GF-D8 (cell line): ENCODE data around the gene APCDD1.
"Not testable (repeated sequence)": the region's sequence is repeated elsewhere in the genome, so short reads cannot be mapped to it uniquely, and the experiment has no call there.

Experiments used
- DNase-seq: peaks from one replicate; lab custom pipeline; 2025; lab: John Stamatoyannopoulos, UW

Gene APCDD1

GRCh38 chr18:10525697-10526560 is 71.5 kb downstream of the APCDD1 start, which contains the start of gene NAPG:
TSS of gene NAPG (plus strand) at chr18:10526027. CDS start at chr18:10526103, 76 bp downstream.
- DNase-seq, result peak; percentile 87

- no peak for DNase-seq
These were observed 72.1 kb downstream of the APCDD1 start for GRCh38 chr18:10526561-10526949.

GRCh38 chr18:10528439-10528838 is 74.0 kb downstream of the APCDD1 start:
- DNase-seq, result no peak

- DNase-seq, result peak; percentile 30
These were observed 75.6 kb downstream of the APCDD1 start for GRCh38 chr18:10530002-10530401.

- DNase-seq, result no peak
These were observed 76.4 kb downstream of the APCDD1 start for GRCh38 chr18:10530852-10531251.

GRCh38 chr18:10533111-10533510 is 78.7 kb downstream of the APCDD1 start:
- DNase-seq, result no peak

- DNase-seq, result no peak
These were observed 81.8 kb downstream of the APCDD1 start for GRCh38 chr18:10536280-10536679.

GRCh38 chr18:10537765-10538164 is 83.3 kb downstream of the APCDD1 start:
- no peak for DNase-seq

GRCh38 chr18:10539124-10539523 is 84.7 kb downstream of the APCDD1 start:
- DNase-seq, result not testable (repeated sequence)
